Measurements from ENCODE around the gene NUPR2.

DNA sequence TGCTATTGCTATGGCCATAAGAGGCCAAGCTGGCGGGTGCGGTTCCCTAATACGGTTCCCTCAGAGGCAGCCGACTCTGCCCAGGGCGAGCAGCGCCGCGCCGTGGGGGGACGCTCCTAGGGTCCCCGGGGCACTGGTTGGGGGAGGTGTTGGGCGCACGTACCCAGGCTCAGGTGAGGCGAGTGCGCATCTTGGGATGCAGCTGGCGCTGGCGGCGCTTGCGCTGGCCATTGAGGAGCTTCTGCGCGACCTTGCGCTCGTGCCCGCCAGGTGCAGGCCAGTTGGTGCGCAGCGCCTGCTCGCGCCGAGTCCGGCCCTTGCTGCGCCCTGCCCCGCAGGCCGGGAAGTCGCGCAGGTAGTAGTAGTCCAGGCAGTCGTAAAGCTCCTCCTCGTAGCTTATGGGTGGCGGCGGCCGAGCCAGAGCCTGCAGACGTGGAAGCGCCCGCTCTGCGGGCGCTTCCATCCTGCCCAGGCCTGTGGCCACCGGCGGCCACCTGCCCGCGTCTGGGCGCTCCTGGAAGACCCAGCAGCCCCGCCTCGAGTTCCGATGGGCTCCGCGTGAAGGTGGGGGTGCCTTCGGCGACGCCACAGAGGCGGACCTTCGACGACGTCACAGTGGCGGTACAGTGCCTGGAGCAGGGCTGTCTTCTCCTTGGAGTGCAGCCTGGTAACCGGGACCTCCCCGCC, at the start of gene NUPR2:
- no peak for TF ChIP-seq CTCF (IDR thresholded peaks at IDR 0.05; ENCODE audit: low read depth, low read length)
- TF ChIP-seq, protein P1, sequence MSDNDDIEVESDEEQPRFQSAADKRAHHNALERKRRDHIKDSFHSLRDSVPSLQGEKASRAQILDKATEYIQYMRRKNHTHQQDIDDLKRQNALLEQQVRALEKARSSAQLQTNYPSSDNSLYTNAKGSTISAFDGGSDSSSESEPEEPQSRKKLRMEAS (IDR thresholded peaks at IDR 0.05; ENCODE audit: low read depth, low read length): no peak
- TF ChIP-seq POLR2A (IDR thresholded peaks at IDR 0.05; ENCODE audit: extremely low read depth, insufficient read length): no peak

All from NB4 (cell line).